Fibroblast of lung (primary cell): ENCODE data around the gene CCSER2. TPM values are rescaled to one million over a fixed set of nuclear protein-coding genes. Genes with fewer than 3 reads are reported as not detected.

Experiments used
- DNase-seq, 2 donors: peaks; one replicate each; pipeline versions ENCODE4 v3.0.0 to v3.0.0-alpha.2; 2010; ENCODE audit warnings: low read depth in 2 of 2
- H2AFZ ChIP-seq: 2 replicates; pipeline ENCODE4 v1.5.1; 2012; ENCODE audit warnings: low read length, control low read depth, inconsistent platforms
- H3K27ac ChIP-seq: 2 replicates; pipeline ENCODE4 v1.5.1; 2011; ENCODE audit warnings: low read length, control low read depth; ENCODE audit not compliant: insufficient read depth
- H3K27me3 ChIP-seq: 2 replicates; pipeline ENCODE4 v1.5.1; 2011; ENCODE audit warnings: mild to moderate bottlenecking, low read length; ENCODE audit not compliant: control insufficient read depth, insufficient read depth
- H3K36me3 ChIP-seq: 2 replicates; pipeline ENCODE4 v1.5.1; 2011; ENCODE audit warnings: low read length; ENCODE audit not compliant: control insufficient read depth, insufficient read depth
- H3K4me1 ChIP-seq: 2 replicates; pipeline ENCODE4 v1.5.1; 2011; ENCODE audit warnings: low read length; ENCODE audit not compliant: control insufficient read depth, insufficient read depth; ENCODE audit errors: extremely low read depth
- H3K4me2 ChIP-seq: 2 replicates; pipeline ENCODE4 v1.5.1; 2011; ENCODE audit warnings: low read length, control low read depth; ENCODE audit not compliant: insufficient read depth; ENCODE audit errors: extremely low read depth
- H3K4me3 ChIP-seq, 4 experiments: fragments of 200-600 bp in 1 of 4; sonication (generic) in 1 of 4; replicated peaks in 1 of 4; 2 replicates each; pipeline ENCODE4 v1.5.1; 2011 to 2016; ENCODE audit warnings: low read length in 4 of 4, low read depth in 3 of 4, mild to moderate bottlenecking in 3 of 4, control low read depth in 2 of 4, inconsistent platforms in 1 of 4, mixed read lengths in 1 of 4; ENCODE audit not compliant: insufficient read depth in 1 of 4; ENCODE audit errors: control extremely low read depth in 1 of 4
- H3K79me2 ChIP-seq: 2 replicates; pipeline ENCODE4 v1.5.1; 2012; ENCODE audit warnings: mild to moderate bottlenecking, low read length, inconsistent platforms; ENCODE audit not compliant: control insufficient read depth, insufficient read depth
- H3K9ac ChIP-seq: 2 replicates; pipeline ENCODE4 v1.5.1; 2011; ENCODE audit warnings: mild to moderate bottlenecking, low read length, control low read depth; ENCODE audit not compliant: insufficient read depth
- H3K9me3 ChIP-seq: 2 replicates; pipeline ENCODE4 v1.5.1; 2012; ENCODE audit warnings: low read depth, low read length; ENCODE audit not compliant: control insufficient read depth, insufficient read depth
- H4K20me1 ChIP-seq: 2 replicates; pipeline ENCODE4 v1.5.1; 2011; ENCODE audit warnings: low read length; ENCODE audit not compliant: control insufficient read depth, insufficient read depth; ENCODE audit errors: extremely low read depth
- EZH2 ChIP-seq: IDR thresholded peaks from 2 replicates; pipeline ENCODE4 v1.5.1; 2012; ENCODE audit warnings: low read length, control low read depth, mild to moderate bottlenecking; ENCODE audit errors: missing control alignments
- polyA plus RNA-seq, 2 donors: library from polyadenylated mRNA; depleted of rRNA in 1 of 2; stranded (reverse) in 1 of 2; unstranded in 1 of 2; fragments of >200 nt; gene quantifications; 2 replicates each; pipeline ENCODE4 v1.2.1, GENCODE V29; 2011 to 2012; ENCODE audit warnings: missing spikeins in 1 of 2
- total RNA-seq: library from RNA; depleted of rRNA; stranded (reverse); fragments of >200 nt; gene quantifications from 2 replicates; pipeline ENCODE4 v1.2.1, GENCODE V29; 2014
- TF ChIP-seq, protein P1 (sequence below), 2 donors: IDR thresholded peaks in 1 of 2; conservative IDR thresholded peaks in 1 of 2; 1 replicate in 1 of 2; 2 replicates in 1 of 2; pipeline ENCODE4 v1.5.1; 2011 to 2012; ENCODE audit warnings: low read length in 2 of 2, control low read depth in 1 of 2, inconsistent platforms in 1 of 2, low read depth in 1 of 2, mild to moderate bottlenecking in 1 of 2

The CCSER2 gene
- total and polyA plus RNA-seq, 2 donors (not counting 1 experiment from before 2014, with no cell fraction given), result 28.2 to 65.4 TPM

DNA sequence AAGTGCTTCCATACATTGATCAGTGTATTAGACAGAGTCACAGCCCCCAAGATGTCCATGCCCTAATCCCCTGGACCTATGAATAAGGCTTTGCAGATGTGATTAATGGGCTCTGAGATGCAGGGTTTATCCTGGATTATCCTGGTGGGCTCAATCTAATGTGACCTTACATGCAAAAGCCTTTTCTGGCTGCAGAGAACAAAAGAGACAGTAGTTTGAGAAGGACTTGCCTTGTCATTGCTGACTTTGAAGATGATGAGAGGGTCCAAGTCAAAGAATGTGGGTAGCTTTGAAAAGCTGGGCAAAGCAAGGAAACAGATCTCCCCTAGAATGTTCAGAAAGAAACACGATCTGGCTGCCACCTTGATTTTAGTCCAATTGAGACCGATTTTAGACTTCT, 238.7 kb downstream of the CCSER2 start:
- Histone ChIP-seq H3K79me2 (no peaks in the 10 kb centered on the region), H2AFZ (no peak overlapping the region), H3K9me3 (no peaks in the 10 kb centered on the region), H3K27me3 (no peaks in the 10 kb centered on the region), H3K4me2 (no peak overlapping the region), H3K27ac (no peak overlapping the region), H4K20me1 (no peaks in the 10 kb centered on the region), H3K4me3 (no peak overlapping the region), H3K36me3 (no peaks in the 10 kb centered on the region), H3K4me1 (no peaks in the 10 kb centered on the region), H3K9ac (no peak overlapping the region)
- no peak for TF ChIP-seq EZH2
- TF ChIP-seq, protein P1, sequence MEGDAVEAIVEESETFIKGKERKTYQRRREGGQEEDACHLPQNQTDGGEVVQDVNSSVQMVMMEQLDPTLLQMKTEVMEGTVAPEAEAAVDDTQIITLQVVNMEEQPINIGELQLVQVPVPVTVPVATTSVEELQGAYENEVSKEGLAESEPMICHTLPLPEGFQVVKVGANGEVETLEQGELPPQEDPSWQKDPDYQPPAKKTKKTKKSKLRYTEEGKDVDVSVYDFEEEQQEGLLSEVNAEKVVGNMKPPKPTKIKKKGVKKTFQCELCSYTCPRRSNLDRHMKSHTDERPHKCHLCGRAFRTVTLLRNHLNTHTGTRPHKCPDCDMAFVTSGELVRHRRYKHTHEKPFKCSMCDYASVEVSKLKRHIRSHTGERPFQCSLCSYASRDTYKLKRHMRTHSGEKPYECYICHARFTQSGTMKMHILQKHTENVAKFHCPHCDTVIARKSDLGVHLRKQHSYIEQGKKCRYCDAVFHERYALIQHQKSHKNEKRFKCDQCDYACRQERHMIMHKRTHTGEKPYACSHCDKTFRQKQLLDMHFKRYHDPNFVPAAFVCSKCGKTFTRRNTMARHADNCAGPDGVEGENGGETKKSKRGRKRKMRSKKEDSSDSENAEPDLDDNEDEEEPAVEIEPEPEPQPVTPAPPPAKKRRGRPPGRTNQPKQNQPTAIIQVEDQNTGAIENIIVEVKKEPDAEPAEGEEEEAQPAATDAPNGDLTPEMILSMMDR (conservative IDR thresholded peaks at IDR 0.05 in 1 of 2, IDR thresholded peaks at IDR 0.05 in 1 of 2; ENCODE audit: low read depth in 1 of 2, low read length in 2 of 2), result no peak
- no peak for DNase-seq

Other genes with a start within 250 kb of the CCSER2 start
- 233 and 259 TPM in 2 replicates for gene GHITM, start 189.1 kb upstream of the CCSER2 start, total RNA-seq
- 167 and 181 TPM in 2 replicates for gene GHITM, start 189.1 kb upstream of the CCSER2 start, polyA plus RNA-seq
- gene GPR15LG, start 154.8 kb upstream of the CCSER2 start, total RNA-seq, result not detected in 2 replicates
- not detected in 2 replicates for gene GPR15LG, start 154.8 kb upstream of the CCSER2 start, polyA plus RNA-seq
- not detected in 2 replicates for gene CDHR1, start 134.1 kb upstream of the CCSER2 start, total RNA-seq
- 0.02 and 0.05 TPM in 2 replicates for gene CDHR1, start 134.1 kb upstream of the CCSER2 start, polyA plus RNA-seq
- not detected in 2 replicates for gene LRIT2, start 103.0 kb upstream of the CCSER2 start, total RNA-seq
- not detected in 2 replicates for gene LRIT2, start 103.0 kb upstream of the CCSER2 start, polyA plus RNA-seq
- not detected in 2 replicates for gene LRIT1, start 87.0 kb upstream of the CCSER2 start, total RNA-seq
- gene LRIT1, start 87.0 kb upstream of the CCSER2 start, polyA plus RNA-seq, result not detected in 2 replicates
- not detected in 2 replicates for gene RGR, start 83.5 kb upstream of the CCSER2 start, total RNA-seq
- gene RGR, start 83.5 kb upstream of the CCSER2 start, polyA plus RNA-seq, result not detected in 2 replicates